Fibroblast of lung (primary cell): ENCODE results near the gene YAF2. TPM values are rescaled to one million over a fixed set of nuclear protein-coding genes. Genes with fewer than 3 reads are reported as not detected.

Experiments used
- DNase-seq, 2 donors: peaks; one replicate each; pipeline versions ENCODE4 v3.0.0 to v3.0.0-alpha.2; 2010; ENCODE audit warnings: low read depth in 2 of 2
- H2AFZ ChIP-seq: 2 replicates; pipeline ENCODE4 v1.5.1; 2012; ENCODE audit warnings: low read length, control low read depth, inconsistent platforms
- H3K27ac ChIP-seq: 2 replicates; pipeline ENCODE4 v1.5.1; 2011; ENCODE audit warnings: low read length, control low read depth; ENCODE audit not compliant: insufficient read depth
- H3K27me3 ChIP-seq: 2 replicates; pipeline ENCODE4 v1.5.1; 2011; ENCODE audit warnings: mild to moderate bottlenecking, low read length; ENCODE audit not compliant: control insufficient read depth, insufficient read depth
- H3K36me3 ChIP-seq: 2 replicates; pipeline ENCODE4 v1.5.1; 2011; ENCODE audit warnings: low read length; ENCODE audit not compliant: control insufficient read depth, insufficient read depth
- H3K4me1 ChIP-seq: 2 replicates; pipeline ENCODE4 v1.5.1; 2011; ENCODE audit warnings: low read length; ENCODE audit not compliant: control insufficient read depth, insufficient read depth; ENCODE audit errors: extremely low read depth
- H3K4me2 ChIP-seq: 2 replicates; pipeline ENCODE4 v1.5.1; 2011; ENCODE audit warnings: low read length, control low read depth; ENCODE audit not compliant: insufficient read depth; ENCODE audit errors: extremely low read depth
- H3K4me3 ChIP-seq, 4 experiments: fragments of 200-600 bp in 1 of 4; sonication (generic) in 1 of 4; replicated peaks in 1 of 4; 2 replicates each; pipeline ENCODE4 v1.5.1; 2011 to 2016; ENCODE audit warnings: low read length in 4 of 4, low read depth in 3 of 4, mild to moderate bottlenecking in 3 of 4, control low read depth in 2 of 4, inconsistent platforms in 1 of 4, mixed read lengths in 1 of 4; ENCODE audit not compliant: insufficient read depth in 1 of 4; ENCODE audit errors: control extremely low read depth in 1 of 4
- H3K79me2 ChIP-seq: 2 replicates; pipeline ENCODE4 v1.5.1; 2012; ENCODE audit warnings: mild to moderate bottlenecking, low read length, inconsistent platforms; ENCODE audit not compliant: control insufficient read depth, insufficient read depth
- H3K9ac ChIP-seq: 2 replicates; pipeline ENCODE4 v1.5.1; 2011; ENCODE audit warnings: mild to moderate bottlenecking, low read length, control low read depth; ENCODE audit not compliant: insufficient read depth
- H3K9me3 ChIP-seq: 2 replicates; pipeline ENCODE4 v1.5.1; 2012; ENCODE audit warnings: low read depth, low read length; ENCODE audit not compliant: control insufficient read depth, insufficient read depth
- H4K20me1 ChIP-seq: 2 replicates; pipeline ENCODE4 v1.5.1; 2011; ENCODE audit warnings: low read length; ENCODE audit not compliant: control insufficient read depth, insufficient read depth; ENCODE audit errors: extremely low read depth
- EZH2 ChIP-seq: IDR thresholded peaks from 2 replicates; pipeline ENCODE4 v1.5.1; 2012; ENCODE audit warnings: low read length, control low read depth, mild to moderate bottlenecking; ENCODE audit errors: missing control alignments
- polyA plus RNA-seq, 2 donors: library from polyadenylated mRNA; depleted of rRNA in 1 of 2; stranded (reverse) in 1 of 2; unstranded in 1 of 2; fragments of >200 nt; gene quantifications; 2 replicates each; pipeline ENCODE4 v1.2.1, GENCODE V29; 2011 to 2012; ENCODE audit warnings: missing spikeins in 1 of 2
- total RNA-seq: library from RNA; depleted of rRNA; stranded (reverse); fragments of >200 nt; gene quantifications from 2 replicates; pipeline ENCODE4 v1.2.1, GENCODE V29; 2014
- TF ChIP-seq, protein P1 (sequence below), 2 donors: IDR thresholded peaks in 1 of 2; conservative IDR thresholded peaks in 1 of 2; 1 replicate in 1 of 2; 2 replicates in 1 of 2; pipeline ENCODE4 v1.5.1; 2011 to 2012; ENCODE audit warnings: low read length in 2 of 2, control low read depth in 1 of 2, inconsistent platforms in 1 of 2, low read depth in 1 of 2, mild to moderate bottlenecking in 1 of 2

The YAF2 gene
- total and polyA plus RNA-seq, 2 donors (not counting 1 experiment from before 2014, with no cell fraction given): 18.0 to 25.2 TPM

DNA sequence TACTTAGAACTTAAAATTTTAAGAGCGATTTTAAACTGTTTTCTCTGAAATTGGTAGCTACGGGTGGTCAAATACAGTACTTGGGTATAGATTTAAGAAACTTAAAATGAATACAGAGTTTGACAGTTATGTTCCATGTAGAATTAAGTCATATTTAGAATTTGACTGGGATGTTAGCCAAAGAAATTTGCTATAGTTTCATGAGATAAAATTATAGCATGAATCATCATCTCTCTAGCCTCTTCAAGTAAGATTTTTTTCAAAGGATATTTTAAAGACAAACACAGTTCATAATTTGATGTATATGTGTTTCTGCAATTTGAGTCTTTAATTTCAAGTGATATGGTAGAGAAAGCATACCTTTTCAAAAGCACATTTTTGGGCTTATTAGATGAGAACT is 46.8 kb upstream of the YAF2 start:
- Histone ChIP-seq H3K4me2 (no peak overlapping the region), H2AFZ (no peak overlapping the region), H3K9ac (no peak overlapping the region), H4K20me1 (no peaks in the 10 kb centered on the region), H3K27ac (no peak overlapping the region), H3K79me2 (no peaks in the 10 kb centered on the region), H3K4me1 (no peaks in the 10 kb centered on the region), H3K9me3 (no peaks in the 10 kb centered on the region), H3K36me3 (no peaks in the 10 kb centered on the region), H3K4me3 (no peak overlapping the region), H3K27me3 (no peaks in the 10 kb centered on the region)
- TF ChIP-seq, protein P1, sequence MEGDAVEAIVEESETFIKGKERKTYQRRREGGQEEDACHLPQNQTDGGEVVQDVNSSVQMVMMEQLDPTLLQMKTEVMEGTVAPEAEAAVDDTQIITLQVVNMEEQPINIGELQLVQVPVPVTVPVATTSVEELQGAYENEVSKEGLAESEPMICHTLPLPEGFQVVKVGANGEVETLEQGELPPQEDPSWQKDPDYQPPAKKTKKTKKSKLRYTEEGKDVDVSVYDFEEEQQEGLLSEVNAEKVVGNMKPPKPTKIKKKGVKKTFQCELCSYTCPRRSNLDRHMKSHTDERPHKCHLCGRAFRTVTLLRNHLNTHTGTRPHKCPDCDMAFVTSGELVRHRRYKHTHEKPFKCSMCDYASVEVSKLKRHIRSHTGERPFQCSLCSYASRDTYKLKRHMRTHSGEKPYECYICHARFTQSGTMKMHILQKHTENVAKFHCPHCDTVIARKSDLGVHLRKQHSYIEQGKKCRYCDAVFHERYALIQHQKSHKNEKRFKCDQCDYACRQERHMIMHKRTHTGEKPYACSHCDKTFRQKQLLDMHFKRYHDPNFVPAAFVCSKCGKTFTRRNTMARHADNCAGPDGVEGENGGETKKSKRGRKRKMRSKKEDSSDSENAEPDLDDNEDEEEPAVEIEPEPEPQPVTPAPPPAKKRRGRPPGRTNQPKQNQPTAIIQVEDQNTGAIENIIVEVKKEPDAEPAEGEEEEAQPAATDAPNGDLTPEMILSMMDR (conservative IDR thresholded peaks at IDR 0.05 in 1 of 2, IDR thresholded peaks at IDR 0.05 in 1 of 2; ENCODE audit: low read depth in 1 of 2, low read length in 2 of 2): no peak
- TF ChIP-seq EZH2: no peak
- DNase-seq: peak; percentile 10 to 54

DNA sequence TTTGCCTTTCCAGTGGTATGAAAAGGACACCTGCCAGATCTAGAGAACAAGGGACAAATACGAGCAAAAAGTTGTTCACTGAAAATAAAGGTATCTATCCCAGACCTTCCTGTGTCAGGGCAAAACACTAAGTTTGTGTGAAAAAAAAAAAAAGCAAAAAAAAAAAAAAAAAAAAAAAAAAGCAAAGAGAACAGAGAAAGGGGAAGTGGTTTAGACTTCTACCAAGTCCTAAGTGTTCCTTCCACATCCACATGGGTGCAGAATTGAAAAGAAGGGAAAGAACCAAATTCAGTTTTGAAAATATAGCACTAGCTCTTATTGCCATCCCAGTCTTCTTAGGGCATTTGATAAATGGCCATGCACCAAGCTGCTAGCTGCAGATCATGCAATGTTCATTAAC is 46.1 kb upstream of the YAF2 start:
- H3K4me3 ChIP-seq: no peak overlapping the region
- H3K36me3 ChIP-seq: no peaks in the 10 kb centered on the region
- H3K79me2 ChIP-seq: no peaks in the 10 kb centered on the region
- no peaks in the 10 kb centered on the region for H3K27me3 ChIP-seq
- no peaks in the 10 kb centered on the region for H3K9me3 ChIP-seq
- no peaks in the 10 kb centered on the region for H3K4me1 ChIP-seq
- no peak overlapping the region for H3K4me2 ChIP-seq
- no peaks in the 10 kb centered on the region for H4K20me1 ChIP-seq
- no peak overlapping the region for H3K9ac ChIP-seq
- no peak for DNase-seq
- TF ChIP-seq EZH2: no peak
- TF ChIP-seq, protein P1 (conservative IDR thresholded peaks at IDR 0.05 in 1 of 2, IDR thresholded peaks at IDR 0.05 in 1 of 2; ENCODE audit: low read depth in 1 of 2, low read length in 2 of 2): no peak
- no peak overlapping the region for H3K27ac ChIP-seq
- H2AFZ ChIP-seq: no peak overlapping the region

DNA sequence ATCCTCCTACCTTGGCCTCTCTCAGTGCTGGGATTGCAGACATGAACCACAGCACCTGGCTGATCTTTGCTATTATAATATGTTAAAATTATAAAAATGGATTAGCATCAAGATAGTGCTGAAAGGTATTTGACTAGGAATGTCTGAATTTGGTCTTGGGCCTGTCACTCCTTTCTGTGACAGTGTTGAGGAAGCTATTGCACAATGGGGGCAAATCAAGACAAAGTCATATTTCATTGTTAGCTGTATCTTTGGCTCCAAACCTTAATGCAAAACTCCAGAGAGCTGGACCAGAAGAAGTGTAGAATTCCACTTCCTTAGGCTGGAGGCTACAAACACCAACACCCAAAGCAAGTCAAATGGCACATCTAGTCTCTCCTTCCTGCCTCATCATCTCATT is 45.7 kb upstream of the YAF2 start:
- no peak overlapping the region for H3K9ac ChIP-seq
- H2AFZ ChIP-seq: no peak overlapping the region
- H3K4me3 ChIP-seq: no peak overlapping the region
- DNase-seq: no peak
- H4K20me1 ChIP-seq: no peaks in the 10 kb centered on the region
- H3K27ac ChIP-seq: no peak overlapping the region
- H3K79me2 ChIP-seq: no peaks in the 10 kb centered on the region
- no peaks in the 10 kb centered on the region for H3K4me1 ChIP-seq
- no peaks in the 10 kb centered on the region for H3K9me3 ChIP-seq
- no peaks in the 10 kb centered on the region for H3K36me3 ChIP-seq
- no peaks in the 10 kb centered on the region for H3K27me3 ChIP-seq
- H3K4me2 ChIP-seq: no peak overlapping the region
- no peak for TF ChIP-seq EZH2
- TF ChIP-seq, protein P1 (conservative IDR thresholded peaks at IDR 0.05 in 1 of 2, IDR thresholded peaks at IDR 0.05 in 1 of 2; ENCODE audit: low read depth in 1 of 2, low read length in 2 of 2): no peak
